GOT3 (cell line): ENCODE results near the gene KSR1.
"Not testable (repeated sequence)": the region's sequence is repeated elsewhere in the genome, so short reads cannot be mapped to it uniquely, and the experiment has no call there.

Experiments used
- DNase-seq: peaks from one replicate; lab custom pipeline; 2025; ENCODE audit warnings: mixed read lengths; lab: John Stamatoyannopoulos, UW

Gene KSR1

GRCh38 chr17:27609611-27610303 lies 153.5 kb downstream of the KSR1 start:
- DNase-seq, result no peak

- no peak for DNase-seq
Observed at GRCh38 chr17:27610304-27610677, 154.0 kb downstream of the KSR1 start.

GRCh38 chr17:27612160-27612770 lies 156.0 kb downstream of the KSR1 start:
- DNase-seq, result no peak

GRCh38 chr17:27613433-27613832 lies 157.2 kb downstream of the KSR1 start:
- no peak for DNase-seq

- no peak for DNase-seq
Observed at GRCh38 chr17:27615121-27615520, 158.9 kb downstream of the KSR1 start.

- no peak for DNase-seq
Observed at GRCh38 chr17:27616414-27616813, 160.2 kb downstream of the KSR1 start.

- DNase-seq, result no peak
Observed at GRCh38 chr17:27618417-27618816, 162.2 kb downstream of the KSR1 start.

- no peak for DNase-seq
Observed at GRCh38 chr17:27620721-27621120, 164.5 kb downstream of the KSR1 start.

GRCh38 chr17:27621536-27621935 lies 165.3 kb downstream of the KSR1 start:
- no peak for DNase-seq

GRCh38 chr17:27621942-27622559 lies 165.8 kb downstream of the KSR1 start:
- DNase-seq, result no peak

- DNase-seq, result no peak
Observed at GRCh38 chr17:27622986-27623385, 166.7 kb downstream of the KSR1 start.

- DNase-seq, result no peak
Observed at GRCh38 chr17:27623614-27624013, 167.4 kb downstream of the KSR1 start.

GRCh38 chr17:27624539-27624938 lies 168.3 kb downstream of the KSR1 start:
- no peak for DNase-seq

GRCh38 chr17:27625856-27626255 lies 169.6 kb downstream of the KSR1 start:
- no peak for DNase-seq

GRCh38 chr17:27627514-27627913 lies 171.3 kb downstream of the KSR1 start:
- no peak for DNase-seq

- DNase-seq, result no peak
Observed at GRCh38 chr17:27628376-27628775, 172.1 kb downstream of the KSR1 start.

- not testable (repeated sequence) for DNase-seq
Observed at GRCh38 chr17:27629260-27629659, 173.0 kb downstream of the KSR1 start.

- DNase-seq, result no peak
Observed at GRCh38 chr17:27630607-27631410, 174.6 kb downstream of the KSR1 start, which contains the start of gene LGALS9. Gene LGALS9, plus strand, starts transcription at chr17:27631188. Its CDS starts 78 bp downstream, at chr17:27631266.

- no peak for DNase-seq
Observed at GRCh38 chr17:27631411-27631760, 175.1 kb downstream of the KSR1 start.

- DNase-seq, result no peak
Observed at GRCh38 chr17:27631897-27632725, 175.9 kb downstream of the KSR1 start.

GRCh38 chr17:27632766-27633165 lies 176.5 kb downstream of the KSR1 start:
- not testable (repeated sequence) for DNase-seq
